Neural progenitor cell (in vitro differentiated cells): ENCODE measurements around the gene LGR6. TPM values are rescaled to one million over a fixed set of nuclear protein-coding genes. Genes with fewer than 3 reads are reported as not detected.
A peak's percentile ranks its signal among the peaks of the same experiment; 100 is the strongest.

Experiments
- DNase-seq: peaks from one replicate; pipeline ENCODE4 v3.0.0-alpha.2; 2016; ENCODE audit warnings: low spot score
- H2AFZ ChIP-seq: fragments of 200-600 bp; sonication (generic); replicated peaks from 2 replicates; pipeline ENCODE4 v1.6.1; 2016; ENCODE audit warnings: antibody characterized with exemption
- H3F3A ChIP-seq: fragments of 200-600 bp; sonication (generic); 2 replicates; pipeline ENCODE4 v1.6.1; 2016; ENCODE audit warnings: antibody characterized with exemption, low read depth
- H3K27ac ChIP-seq: fragments of 200-600 bp; sonication (generic); 2 replicates; pipeline ENCODE4 v1.5.1; 2016; ENCODE audit warnings: mild to moderate bottlenecking
- H3K27me3 ChIP-seq: fragments of 200-600 bp; sonication (generic); 2 replicates; pipeline ENCODE4 v1.6.1; 2016; ENCODE audit warnings: mild to moderate bottlenecking, moderate library complexity
- H3K36me3 ChIP-seq: fragments of 200-600 bp; sonication (generic); 2 replicates; pipeline ENCODE4 v1.5.1; 2016
- H3K4me1 ChIP-seq: fragments of 200-600 bp; sonication (generic); 2 replicates; pipeline ENCODE4 v1.6.1; 2016; ENCODE audit warnings: mixed run types
- H3K4me2 ChIP-seq: fragments of 200-600 bp; sonication (generic); 2 replicates; pipeline ENCODE4 v1.6.1; 2016
- H3K4me3 ChIP-seq: fragments of 200-600 bp; sonication (generic); 2 replicates; pipeline ENCODE4 v1.5.1; 2016
- H3K79me2 ChIP-seq: fragments of 200-600 bp; sonication (generic); 2 replicates; pipeline ENCODE4 v1.6.1; 2016; ENCODE audit warnings: low read depth
- H3K9ac ChIP-seq: fragments of 200-600 bp; sonication (generic); 2 replicates; pipeline ENCODE4 v1.6.1; 2016
- H3K9me3 ChIP-seq: fragments of 200-600 bp; sonication (generic); 2 replicates; pipeline ENCODE4 v1.5.1; 2016; ENCODE audit warnings: low read depth
- H4K20me1 ChIP-seq: fragments of 200-600 bp; sonication (generic); 2 replicates; pipeline ENCODE4 v1.6.1; 2016; ENCODE audit warnings: low read depth
- H3K27ac Mint-ChIP-seq: 3 replicates; pipeline ENCODE4 v1.8.0; 2021; ENCODE audit warnings: mixed read lengths
- H3K27me3 Mint-ChIP-seq: 2 replicates; pipeline ENCODE4 v1.8.0; 2022; ENCODE audit warnings: low read depth, mild to moderate bottlenecking, inconsistent platforms, moderate library complexity, mixed read lengths; ENCODE audit not compliant: insufficient read depth
- H3K36me3 Mint-ChIP-seq: 3 replicates; pipeline ENCODE4 v1.8.0; 2021; ENCODE audit warnings: mixed read lengths
- H3K4me1 Mint-ChIP-seq: 3 replicates; pipeline ENCODE4 v1.8.0; 2021; ENCODE audit warnings: mixed read lengths
- H3K4me3 Mint-ChIP-seq: 3 replicates; pipeline ENCODE4 v1.8.0; 2021; ENCODE audit warnings: mild to moderate bottlenecking, moderate library complexity, mixed read lengths
- H3K9me3 Mint-ChIP-seq: 3 replicates; pipeline ENCODE4 v1.8.0; 2020; ENCODE audit warnings: mixed read lengths
- CTCF ChIP-seq: fragments of 200-600 bp; sonication (generic); IDR thresholded peaks from 2 replicates; pipeline ENCODE4 v1.5.1; 2017; ENCODE audit warnings: antibody characterized with exemption, mild to moderate bottlenecking
- EZH2 ChIP-seq: fragments of 200-600 bp; sonication (generic); IDR thresholded peaks from 2 replicates; pipeline ENCODE4 v1.6.1; 2017; ENCODE audit warnings: antibody characterized with exemption, mild to moderate bottlenecking, moderate library complexity
- EZH2phosphoT487 ChIP-seq: fragments of 200-600 bp; sonication (generic); IDR thresholded peaks from 2 replicates; pipeline ENCODE4 v1.6.1; 2017; ENCODE audit warnings: antibody characterized with exemption
- total RNA-seq: library from RNA; depleted of rRNA; stranded (reverse); fragments of >200 nt; gene quantifications from 2 replicates; pipeline ENCODE4 v1.2.3, GENCODE V29; 2015; ENCODE audit warnings: low replicate concordance

LGR6 gene
- total RNA-seq, 1 donor from 2014 or later = not detected

GRCh38 chr1:202323731-202324130, 130.1 kb downstream of the LGR6 start:
- H3K4me1 Mint-ChIP-seq = peaks cover 6% of the 10 kb centered on the region
- no peaks in the 10 kb centered on the region for H3K36me3 Mint-ChIP-seq
- Histone ChIP-seq H3K27ac (no peak overlapping the region), H3K9ac (no peak overlapping the region), H4K20me1 (no peaks in the 10 kb centered on the region), H3K4me1 (peaks cover 6% of the 10 kb centered on the region), H3K79me2 (no peaks in the 10 kb centered on the region), H3F3A (no peaks in the 10 kb centered on the region), H3K4me3 (no peak overlapping the region), H2AFZ (no peak overlapping the region), H3K4me2 (no peak overlapping the region), H3K36me3 (no peaks in the 10 kb centered on the region), H3K27me3 (no peaks in the 10 kb centered on the region), H3K9me3 (no peaks in the 10 kb centered on the region)
- no peaks in the 10 kb centered on the region for H3K27me3 Mint-ChIP-seq
- DNase-seq = no peak
- TF ChIP-seq EZH2phosphoT487 (no peak), CTCF (no peak)
- H3K9me3 Mint-ChIP-seq = no peaks in the 10 kb centered on the region
- H3K4me3 Mint-ChIP-seq = no peak overlapping the region
- no peak overlapping the region for H3K27ac Mint-ChIP-seq

GRCh38 chr1:202324646-202325045, 131.0 kb downstream of the LGR6 start:
- Histone ChIP-seq H3K36me3 (no peaks in the 10 kb centered on the region), H3K9ac (no peak overlapping the region), H3K4me2 (no peak overlapping the region), H3K27me3 (no peaks in the 10 kb centered on the region), H3K79me2 (no peaks in the 10 kb centered on the region), H3K9me3 (no peaks in the 10 kb centered on the region), H2AFZ (no peak overlapping the region), H3K27ac (no peak overlapping the region), H3K4me1 (peaks cover 6% of the 10 kb centered on the region), H3K4me3 (no peak overlapping the region), H3F3A (no peaks in the 10 kb centered on the region), H4K20me1 (no peaks in the 10 kb centered on the region)
- Mint-ChIP-seq H3K36me3 (peaks cover 2% of the 10 kb centered on the region), H3K4me1 (peaks cover 6% of the 10 kb centered on the region), H3K27ac (no peak overlapping the region), H3K9me3 (no peaks in the 10 kb centered on the region), H3K27me3 (no peaks in the 10 kb centered on the region), H3K4me3 (no peak overlapping the region)
- no peak for DNase-seq
- TF ChIP-seq CTCF (no peak), EZH2phosphoT487 (no peak), EZH2 (no peak)

GRCh38 chr1:202329891-202330290, 136.3 kb downstream of the LGR6 start:
- Histone ChIP-seq H3K4me3 (no peak overlapping the region), H3K4me1 (peaks cover 1% of the 10 kb centered on the region), H3K9ac (no peak overlapping the region), H3K27ac (no peak overlapping the region), H3K36me3 (peaks cover 11% of the 10 kb centered on the region), H2AFZ (no peak overlapping the region), H3K27me3 (no peaks in the 10 kb centered on the region), H3F3A (peaks cover 7% of the 10 kb centered on the region), H4K20me1 (no peaks in the 10 kb centered on the region), H3K9me3 (no peaks in the 10 kb centered on the region), H3K79me2 (no peaks in the 10 kb centered on the region), H3K4me2 (no peak overlapping the region)
- no peaks in the 10 kb centered on the region for H3K9me3 Mint-ChIP-seq
- no peak overlapping the region for H3K4me3 Mint-ChIP-seq
- H3K27ac Mint-ChIP-seq = no peak overlapping the region
- H3K4me1 Mint-ChIP-seq = no peaks in the 10 kb centered on the region
- no peak for TF ChIP-seq EZH2
- TF ChIP-seq CTCF = peak; percentile 26
- no peak for TF ChIP-seq EZH2phosphoT487
- no peaks in the 10 kb centered on the region for H3K27me3 Mint-ChIP-seq
- no peak for DNase-seq
- H3K36me3 Mint-ChIP-seq = peaks cover 29% of the 10 kb centered on the region
